H1 (cell line): ENCODE results near the gene ALOX12. TPM values are rescaled to one million over a fixed set of nuclear protein-coding genes. Genes with fewer than 3 reads are reported as not detected.

ENCODE experiments used
- BCL11A ChIP-seq, 2 experiments: IDR thresholded peaks; one replicate each; pipeline ENCODE4 v1.6.1; 2011; ENCODE audit warnings: low read depth in 2 of 2, low read length in 2 of 2, mild to moderate bottlenecking in 2 of 2
- GABPA ChIP-seq: IDR thresholded peaks from 2 replicates; pipeline ENCODE4 v1.6.1; 2011; ENCODE audit warnings: mild to moderate bottlenecking, low read length, moderate library complexity, borderline replicate concordance; ENCODE audit not compliant: insufficient read depth
- MAX ChIP-seq: IDR thresholded peaks from 2 replicates; pipeline ENCODE4 v1.6.1; 2012; ENCODE audit warnings: inconsistent platforms
- polyA plus RNA-seq, 7 experiments: library from polyadenylated mRNA; depleted of rRNA in 3 of 7; stranded (reverse) in 5 of 7; unstranded in 2 of 7; fragments of >200 nt in 5 of 7; fragments of 200-250 nt in 2 of 7; gene quantifications; 1 replicate in 5 of 7; 2 replicates in 1 of 7; 4 replicates in 1 of 7; pipeline versions ENCODE4 v1.2.1 to v1.2.3, GENCODE V29; 2011 to 2013; ENCODE audit warnings: missing spikeins in 2 of 7, mixed read lengths in 2 of 7
- total RNA-seq: library from RNA; stranded (reverse); fragmentation: NEBNext Ultra II Directional; extraction: Animal tissue kit (Norgen Biotek cat#: 25700); gene quantifications from 2 replicates; pipeline ENCODE4 v1.2.1, GENCODE V29; 2021

Gene ALOX12
- total and polyA plus RNA-seq, 2 of the 8 experiments (the other 6 are each of a cell fraction or from before 2014, with no cell fraction given): 1.4 to 2.0 TPM

DNA sequence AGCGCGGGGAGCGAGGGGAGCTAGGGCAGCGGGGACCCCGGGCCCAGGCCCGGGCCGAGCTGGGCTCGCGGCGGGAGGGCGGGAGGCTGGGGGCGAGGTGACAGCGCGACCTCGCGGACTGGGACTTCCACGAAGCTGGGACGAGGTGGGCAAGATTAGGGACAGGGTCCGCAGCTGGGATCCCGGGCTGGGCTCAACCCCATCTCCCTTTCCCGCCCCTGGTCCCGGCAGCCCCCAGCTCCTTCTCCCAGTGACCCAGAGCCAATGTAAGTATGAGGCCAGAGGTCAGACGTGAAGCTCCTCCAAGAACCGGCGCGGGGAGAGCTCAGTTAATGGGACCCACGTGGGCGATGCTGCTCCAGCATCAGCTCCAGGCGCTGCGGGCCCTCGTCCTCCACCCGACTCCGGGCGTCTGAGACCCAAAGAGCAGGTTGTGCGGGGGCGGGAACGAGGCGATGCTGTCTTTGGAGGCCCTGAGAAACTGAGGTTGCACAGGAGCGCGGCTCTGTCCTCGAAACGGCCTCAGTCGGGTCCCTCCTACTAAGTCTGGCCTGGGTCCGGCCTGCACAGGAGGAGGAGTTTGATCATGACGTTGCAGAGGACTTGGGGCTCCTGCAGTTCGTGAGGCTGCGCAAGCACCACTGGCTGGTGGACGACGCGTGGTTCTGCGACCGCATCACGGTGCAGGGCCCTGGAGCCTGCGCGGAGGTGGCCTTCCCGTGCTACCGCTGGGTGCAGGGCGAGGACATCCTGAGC lies 585 bp downstream of the ALOX12 start (continued):
- TF ChIP-seq GABPA (no peak), BCL11A (IDR thresholded peaks at IDR 0.05; ENCODE audit: low read depth in 2 of 2, low read length in 2 of 2) (no peak), MAX (no peak)
